ENCODE measurements around the gene THUMPD2. TPM values are rescaled to one million over a fixed set of nuclear protein-coding genes. Genes with fewer than 3 reads are reported as not detected.

Gene THUMPD2
- total RNA-seq, 4 donors from 2014 or later: 9.3 to 26.7 (median 19.2) TPM

- WGBS, 2 donors: 93 to 96% methylated on average over 2 of the region's 2 CpGs
- Histone ChIP-seq H3K27me3 (no peaks in the 10 kb centered on the region), H3K9me3 (no peaks in the 10 kb centered on the region), H3K27ac (no peak overlapping the region), H3K4me1 (no peaks in the 10 kb centered on the region), H3K36me3 (no peaks in the 10 kb centered on the region), H3K4me3 (replicated peaks in 1 of 3) (no peak overlapping the region)
- DNase-seq: no peak
- intact Hi-C loops (cut with DNase I): no loop called here
- TF ChIP-seq POLR2A (IDR thresholded peaks at IDR 0.05) (no peak), CTCF (IDR thresholded peaks at IDR 0.05) (no peak)
Measured at GRCh38 chr2:39787950-39788349, 8.9 kb upstream of the THUMPD2 start.

GRCh38 chr2:39786761-39787522 is 7.9 kb upstream of the THUMPD2 start:
- TF ChIP-seq CTCF (IDR thresholded peaks at IDR 0.05) (no peak), POLR2A (IDR thresholded peaks at IDR 0.05) (no peak)
- 90 to 92% methylated on average over 7 of the region's 7 CpGs for whole genome bisulfite sequencing, 2 donors
- intact Hi-C loops (cut with DNase I): no loop called here

GRCh38 chr2:39782591-39782990 is 3.5 kb upstream of the THUMPD2 start:
- Histone ChIP-seq H3K4me3 (replicated peaks in 1 of 3) (no peak overlapping the region), H3K9me3 (no peaks in the 10 kb centered on the region), H3K36me3 (no peaks in the 10 kb centered on the region), H3K4me1 (peaks cover 12% of the 10 kb centered on the region in 2 donors), H3K27me3 (no peaks in the 10 kb centered on the region), H3K27ac (no peak overlapping the region)
- 89 to 94% methylated on average over 2 of the region's 2 CpGs for WGBS, 2 donors
- DNase-seq: no peak
- intact Hi-C loops (cut with DNase I): no loop called here
- TF ChIP-seq POLR2A (IDR thresholded peaks at IDR 0.05): no peak
- no peak for TF ChIP-seq CTCF (IDR thresholded peaks at IDR 0.05)

More at GRCh38 chr2:39786761-39787522, 7.9 kb upstream of the THUMPD2 start:
- H3K4me3 ChIP-seq (replicated peaks in 1 of 3): no peak overlapping the region
- DNase-seq: no peak
- H3K9me3 ChIP-seq: no peaks in the 10 kb centered on the region
- no peak overlapping the region for H3K27ac ChIP-seq
- no peaks in the 10 kb centered on the region for H3K4me1 ChIP-seq
- no peaks in the 10 kb centered on the region for H3K36me3 ChIP-seq
- H3K27me3 ChIP-seq: no peaks in the 10 kb centered on the region

GRCh38 chr2:39781697-39782096 is 2.6 kb upstream of the THUMPD2 start:
- Histone ChIP-seq H3K4me3 (replicated peaks in 1 of 3) (no peak overlapping the region), H3K36me3 (no peaks in the 10 kb centered on the region), H3K27me3 (no peaks in the 10 kb centered on the region), H3K27ac (no peak overlapping the region), H3K4me1 (peaks cover 18 to 19% of the 10 kb centered on the region in 2 donors), H3K9me3 (no peaks in the 10 kb centered on the region)
- WGBS, 2 donors: 86 to 97% methylated on average over 1 of the region's 1 CpG
- DNase-seq: no peak
- TF ChIP-seq POLR2A (IDR thresholded peaks at IDR 0.05) (no peak), CTCF (IDR thresholded peaks at IDR 0.05) (no peak)
- intact Hi-C loops (cut with DNase I): no loop called here

GRCh38 chr2:39780825-39781600 is 2.0 kb upstream of the THUMPD2 start:
- 71 to 81% methylated on average over 14 of the region's 14 CpGs for WGBS, 2 donors
- peaks cover 19 to 22% of the 10 kb centered on the region in 2 donors for H3K4me1 ChIP-seq
- H3K27ac ChIP-seq: no peak overlapping the region
- intact Hi-C loops (cut with DNase I): no loop called here
- H3K4me3 ChIP-seq (replicated peaks in 1 of 3): no peak overlapping the region
- TF ChIP-seq CTCF (IDR thresholded peaks at IDR 0.05): no peak
- no peak for TF ChIP-seq POLR2A (IDR thresholded peaks at IDR 0.05)
- no peak for DNase-seq
- H3K27me3 ChIP-seq: no peaks in the 10 kb centered on the region
- no peaks in the 10 kb centered on the region for H3K9me3 ChIP-seq
- H3K36me3 ChIP-seq: no peaks in the 10 kb centered on the region

Measured in thyroid gland (tissue), 4 donors.